Measurements from ENCODE around the gene GK2. TPM values are rescaled to one million over a fixed set of nuclear protein-coding genes. Genes with fewer than 3 reads are reported as not detected.

GK2 gene
- total and polyA plus RNA-seq, 2 of the 4 experiments (the other 2 are of a cell fraction), result not detected

DNA sequence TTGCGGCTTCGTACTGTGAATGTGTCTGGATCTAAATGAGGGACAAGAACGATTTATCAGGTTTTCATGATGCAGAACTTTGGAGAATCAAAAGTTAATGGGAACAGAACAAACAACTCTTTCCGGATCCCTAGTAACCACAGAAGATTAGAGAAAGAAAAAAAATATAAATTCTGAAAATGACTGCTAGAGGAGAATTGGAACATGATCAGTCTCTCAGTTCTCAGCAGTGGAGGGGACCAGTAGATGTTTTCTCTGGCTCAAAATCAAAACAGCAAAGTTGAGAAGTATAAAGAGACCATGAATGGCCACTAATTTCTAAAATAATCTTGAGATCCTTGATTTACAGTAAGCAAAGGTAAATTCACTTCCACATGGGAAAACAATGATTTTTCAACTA, 38.1 kb upstream of the GK2 start:
- intact Hi-C loops (cut with micrococcal nuclease) (no loop called here), in situ Hi-C loops (cut with MboI; ENCODE audit: low sequenced_read_pairs) (no loop called here), dilution Hi-C loops (cut with HindIII; ENCODE audit: low sequenced_read_pairs, unreplicated experiment) (no loop called here)
- Histone ChIP-seq H3K9me1 (ENCODE audit: insufficient read depth, low read length) (no peaks in the 10 kb centered on the region), H3K4me2 (ENCODE audit: low read depth, low read length) (no peak overlapping the region), H4K91ac (ENCODE audit: insufficient read depth, low read depth, low read length) (no peak overlapping the region), H3K56ac (ENCODE audit: extremely low read depth, insufficient read depth, low read length) (no peak overlapping the region), H4K8ac (ENCODE audit: low read depth in 2 of 2, low read length in 2 of 2) (no peak overlapping the region), H4K5ac (ENCODE audit: low read depth, low read length) (no peak overlapping the region), H3K18ac (ENCODE audit: low read depth, low read length) (no peak overlapping the region), H2AK9ac (replicated peaks; ENCODE audit: low read depth, low read length, poor library complexity) (no peak overlapping the region), H3K23ac (ENCODE audit: low read depth, low read length) (no peak overlapping the region), H3K9me3 (ENCODE audit: control insufficient read depth, insufficient read depth, low read length) (no peaks in the 10 kb centered on the region), H2BK15ac (ENCODE audit: low read depth, low read length) (no peak overlapping the region), H3K27ac (ENCODE audit: insufficient read depth, low read length) (no peak overlapping the region), H2BK5ac (ENCODE audit: low read depth, low read length, poor library complexity, severe bottlenecking) (no peak overlapping the region), H3K27me3 (ENCODE audit: control insufficient read depth, insufficient read depth, low read length) (no peaks in the 10 kb centered on the region), H3K4me3 (ENCODE audit: insufficient read depth, low read depth, low read length) (no peak overlapping the region), H3K4me1 (ENCODE audit: control insufficient read depth, insufficient read depth, low read length) (no peaks in the 10 kb centered on the region), H2BK20ac (ENCODE audit: low read depth, low read length) (no peak overlapping the region), H2BK120ac (ENCODE audit: low read depth, low read length) (no peak overlapping the region), H3K14ac (replicated peaks; ENCODE audit: low read depth, low read length) (no peak overlapping the region), H2AFZ (replicated peaks; ENCODE audit: low read length, poor library complexity) (no peak overlapping the region), H3K9ac (ENCODE audit: low read depth, low read length) (no peak overlapping the region), H3K79me1 (ENCODE audit: low read depth in 1 of 2, low read length in 2 of 2) (no peaks in the 10 kb centered on the region), H3K4ac (ENCODE audit: low read depth, low read length) (no peak overlapping the region), H4K20me1 (ENCODE audit: insufficient read depth, low read length) (no peaks in the 10 kb centered on the region), H3K36me3 (ENCODE audit: control insufficient read depth, insufficient read depth, low read length) (no peaks in the 10 kb centered on the region), H2AK5ac (ENCODE audit: low read depth, low read length) (no peak overlapping the region)
- POLR2A ChIA-PET (ENCODE audit: unreplicated experiment), result no interaction called here
- ATAC-seq (ENCODE audit: low read depth) (no peak), DNase-seq (no peak)
- BruUV-seq (replicated peaks), result no TSS peak
- no CpG with 5 or more reads among the region's 4 CpGs for WGBS, 2 experiments (ENCODE audit: extremely low coverage in 2 of 2, insufficient read length in 1 of 2)
- TF ChIP-seq SMC3 (IDR thresholded peaks at IDR 0.05; ENCODE audit: low read depth, low read length) (no peak), MAZ (IDR thresholded peaks at IDR 0.05; ENCODE audit: borderline replicate concordance, low read depth, low read length) (no peak), RFX5 (IDR thresholded peaks at IDR 0.05; ENCODE audit: low read depth, low read length) (no peak), MAFK (IDR thresholded peaks at IDR 0.05; ENCODE audit: low read depth, low read length) (no peak), CHD1 (IDR thresholded peaks at IDR 0.05; ENCODE audit: low read depth, low read length) (no peak), RCOR1 (IDR thresholded peaks at IDR 0.05; ENCODE audit: insufficient replicate concordance, low read length) (no peak), RAD21 (IDR thresholded peaks at IDR 0.05; ENCODE audit: low read length) (no peak), NFE2L2 (IDR thresholded peaks at IDR 0.05; ENCODE audit: low read depth, low read length) (no peak), MXI1 (IDR thresholded peaks at IDR 0.05; ENCODE audit: borderline replicate concordance, low read depth, low read length) (no peak), FOS (IDR thresholded peaks at IDR 0.05; ENCODE audit: low read depth, low read length) (no peak), CEBPB (IDR thresholded peaks at IDR 0.05; ENCODE audit: low read depth, low read length) (no peak), BHLHE40 (IDR thresholded peaks at IDR 0.05; ENCODE audit: low read depth, low read length) (no peak), POLR2A (IDR thresholded peaks at IDR 0.05; ENCODE audit: low read depth, low read length) (no peak)
- TF ChIP-seq, protein P1, sequence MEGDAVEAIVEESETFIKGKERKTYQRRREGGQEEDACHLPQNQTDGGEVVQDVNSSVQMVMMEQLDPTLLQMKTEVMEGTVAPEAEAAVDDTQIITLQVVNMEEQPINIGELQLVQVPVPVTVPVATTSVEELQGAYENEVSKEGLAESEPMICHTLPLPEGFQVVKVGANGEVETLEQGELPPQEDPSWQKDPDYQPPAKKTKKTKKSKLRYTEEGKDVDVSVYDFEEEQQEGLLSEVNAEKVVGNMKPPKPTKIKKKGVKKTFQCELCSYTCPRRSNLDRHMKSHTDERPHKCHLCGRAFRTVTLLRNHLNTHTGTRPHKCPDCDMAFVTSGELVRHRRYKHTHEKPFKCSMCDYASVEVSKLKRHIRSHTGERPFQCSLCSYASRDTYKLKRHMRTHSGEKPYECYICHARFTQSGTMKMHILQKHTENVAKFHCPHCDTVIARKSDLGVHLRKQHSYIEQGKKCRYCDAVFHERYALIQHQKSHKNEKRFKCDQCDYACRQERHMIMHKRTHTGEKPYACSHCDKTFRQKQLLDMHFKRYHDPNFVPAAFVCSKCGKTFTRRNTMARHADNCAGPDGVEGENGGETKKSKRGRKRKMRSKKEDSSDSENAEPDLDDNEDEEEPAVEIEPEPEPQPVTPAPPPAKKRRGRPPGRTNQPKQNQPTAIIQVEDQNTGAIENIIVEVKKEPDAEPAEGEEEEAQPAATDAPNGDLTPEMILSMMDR (conservative IDR thresholded peaks at IDR 0.05; ENCODE audit: low read depth, low read length), result no peak
- TF ChIP-seq, protein P2, sequence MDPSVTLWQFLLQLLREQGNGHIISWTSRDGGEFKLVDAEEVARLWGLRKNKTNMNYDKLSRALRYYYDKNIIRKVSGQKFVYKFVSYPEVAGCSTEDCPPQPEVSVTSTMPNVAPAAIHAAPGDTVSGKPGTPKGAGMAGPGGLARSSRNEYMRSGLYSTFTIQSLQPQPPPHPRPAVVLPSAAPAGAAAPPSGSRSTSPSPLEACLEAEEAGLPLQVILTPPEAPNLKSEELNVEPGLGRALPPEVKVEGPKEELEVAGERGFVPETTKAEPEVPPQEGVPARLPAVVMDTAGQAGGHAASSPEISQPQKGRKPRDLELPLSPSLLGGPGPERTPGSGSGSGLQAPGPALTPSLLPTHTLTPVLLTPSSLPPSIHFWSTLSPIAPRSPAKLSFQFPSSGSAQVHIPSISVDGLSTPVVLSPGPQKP (IDR thresholded peaks at IDR 0.05; ENCODE audit: borderline replicate concordance, low read depth, low read length), result no peak
- TF ChIP-seq, protein P3, sequence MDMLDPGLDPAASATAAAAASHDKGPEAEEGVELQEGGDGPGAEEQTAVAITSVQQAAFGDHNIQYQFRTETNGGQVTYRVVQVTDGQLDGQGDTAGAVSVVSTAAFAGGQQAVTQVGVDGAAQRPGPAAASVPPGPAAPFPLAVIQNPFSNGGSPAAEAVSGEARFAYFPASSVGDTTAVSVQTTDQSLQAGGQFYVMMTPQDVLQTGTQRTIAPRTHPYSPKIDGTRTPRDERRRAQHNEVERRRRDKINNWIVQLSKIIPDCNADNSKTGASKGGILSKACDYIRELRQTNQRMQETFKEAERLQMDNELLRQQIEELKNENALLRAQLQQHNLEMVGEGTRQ (IDR thresholded peaks at IDR 0.05; ENCODE audit: low read depth, low read length), result no peak
- CTCF ChIA-PET, result no interaction called here
